ENCODE measurements around the gene PITPNC1.
"Not testable (repeated sequence)": the region's sequence is repeated elsewhere in the genome, so short reads cannot be mapped to it uniquely, and the experiment has no call there.

The PITPNC1 gene

GRCh38 chr17:67624886-67625656 lies 248.0 kb downstream of the PITPNC1 start:
- no peak for DNase-seq (ENCODE audit: low spot score)

GRCh38 chr17:67625971-67626370 lies 248.9 kb downstream of the PITPNC1 start:
- no peak for DNase-seq (ENCODE audit: low spot score)

GRCh38 chr17:67628580-67629013 lies 251.5 kb downstream of the PITPNC1 start:
- no peak for DNase-seq (ENCODE audit: low spot score)

- peak; percentile 14 for DNase-seq (ENCODE audit: low spot score)
These were observed 252.9 kb downstream of the PITPNC1 start for GRCh38 chr17:67629971-67630320.

- not testable (repeated sequence) for DNase-seq (ENCODE audit: low spot score)
These were observed 253.8 kb downstream of the PITPNC1 start for GRCh38 chr17:67630836-67631235.

GRCh38 chr17:67632141-67632540 lies 255.1 kb downstream of the PITPNC1 start:
- no peak for DNase-seq (ENCODE audit: low spot score)

- DNase-seq (ENCODE audit: low spot score), result no peak
These were observed 256.7 kb downstream of the PITPNC1 start for GRCh38 chr17:67633751-67634211.

GRCh38 chr17:67635681-67636080 lies 258.6 kb downstream of the PITPNC1 start:
- DNase-seq (ENCODE audit: low spot score), result no peak

- DNase-seq (ENCODE audit: low spot score), result no peak
These were observed 259.2 kb downstream of the PITPNC1 start for GRCh38 chr17:67636312-67636711.

- no peak for DNase-seq (ENCODE audit: low spot score)
These were observed 259.9 kb downstream of the PITPNC1 start for GRCh38 chr17:67636834-67637520.

- no peak for DNase-seq (ENCODE audit: low spot score)
These were observed 261.0 kb downstream of the PITPNC1 start for GRCh38 chr17:67637901-67638641.

- DNase-seq (ENCODE audit: low spot score), result no peak
These were observed 261.8 kb downstream of the PITPNC1 start for GRCh38 chr17:67638871-67639270.

- DNase-seq (ENCODE audit: low spot score), result no peak
These were observed 262.5 kb downstream of the PITPNC1 start for GRCh38 chr17:67639555-67639954.

- DNase-seq (ENCODE audit: low spot score), result no peak
These were observed 262.9 kb downstream of the PITPNC1 start for GRCh38 chr17:67639979-67640378.

GRCh38 chr17:67642488-67642887 lies 265.4 kb downstream of the PITPNC1 start:
- DNase-seq (ENCODE audit: low spot score), result no peak

- no peak for DNase-seq (ENCODE audit: low spot score)
These were observed 267.0 kb downstream of the PITPNC1 start for GRCh38 chr17:67644061-67644460.

- DNase-seq (ENCODE audit: low spot score), result not testable (repeated sequence)
These were observed 268.1 kb downstream of the PITPNC1 start for GRCh38 chr17:67645195-67645594.

- DNase-seq (ENCODE audit: low spot score), result no peak
These were observed 269.4 kb downstream of the PITPNC1 start for GRCh38 chr17:67646472-67646871.

- DNase-seq (ENCODE audit: low spot score), result no peak
These were observed 270.4 kb downstream of the PITPNC1 start for GRCh38 chr17:67647482-67647881.

- no peak for DNase-seq (ENCODE audit: low spot score)
These were observed 271.2 kb downstream of the PITPNC1 start for GRCh38 chr17:67648032-67648905.

GRCh38 chr17:67648906-67649295 lies 271.8 kb downstream of the PITPNC1 start:
- DNase-seq (ENCODE audit: low spot score), result not testable (repeated sequence)

- no peak for DNase-seq (ENCODE audit: low spot score)
These were observed 272.8 kb downstream of the PITPNC1 start for GRCh38 chr17:67649891-67650290.

Measured in CD4-positive, alpha-beta T cell treated with Interleukin-6 at 100 ng/mL for 8 hours (primary cell).